ENCODE measurements around the gene SLC10A3. TPM values are rescaled to one million over a fixed set of nuclear protein-coding genes. Genes with fewer than 3 reads are reported as not detected.
A peak's percentile ranks its signal among the peaks of the same experiment; 100 is the strongest.

The SLC10A3 gene
- total RNA-seq, 1 experiment from 2014 or later = 42.1 TPM

GRCh38 chrX:154458116-154458953 lies 32.1 kb downstream of the SLC10A3 start, which contains the start of gene PLXNA3:
Gene PLXNA3, plus strand, starts transcription at chrX:154458281. Its CDS starts 1,903 bp downstream, at chrX:154460184.
- Histone ChIP-seq H3K9me2 (replicated peaks; ENCODE audit: low read length) (no peaks in the 10 kb centered on the region), H3K4me2 (ENCODE audit: low read length) (peak within 1 kb of the TSS; percentile 96), H3F3A (ENCODE audit: low read length, unreplicated experiment) (no peaks in the 10 kb centered on the region), H3K27me3 (ENCODE audit: low read length) (no peaks in the 10 kb centered on the region), H3K9me3 (ENCODE audit: low read length) (no peaks in the 10 kb centered on the region), H4K20me1 (ENCODE audit: low read length) (no peaks in the 10 kb centered on the region), H3K36me3 (ENCODE audit: low read depth, low read length) (no peaks in the 10 kb centered on the region), H3K9ac (ENCODE audit: low read length) (peak within 1 kb of the TSS; percentile 61), H2AFZ (ENCODE audit: low read length) (peak within 1 kb of the TSS; percentile 70), H3K4me1 (ENCODE audit: insufficient read depth, low read length) (no peaks in the 10 kb centered on the region), H3K27ac (ENCODE audit: low read length) (no peak within 1 kb of the TSS), H3K4me3 (ENCODE audit: low read length) (peak within 1 kb of the TSS; percentile 82), H3K79me2 (ENCODE audit: low read length) (peaks cover 17% of the 10 kb centered on the region)
- DNase-seq = peak; percentile 46
- BruUV-seq (replicated peaks) = TSS peak; percentile 37
- TF ChIP-seq, protein P1, sequence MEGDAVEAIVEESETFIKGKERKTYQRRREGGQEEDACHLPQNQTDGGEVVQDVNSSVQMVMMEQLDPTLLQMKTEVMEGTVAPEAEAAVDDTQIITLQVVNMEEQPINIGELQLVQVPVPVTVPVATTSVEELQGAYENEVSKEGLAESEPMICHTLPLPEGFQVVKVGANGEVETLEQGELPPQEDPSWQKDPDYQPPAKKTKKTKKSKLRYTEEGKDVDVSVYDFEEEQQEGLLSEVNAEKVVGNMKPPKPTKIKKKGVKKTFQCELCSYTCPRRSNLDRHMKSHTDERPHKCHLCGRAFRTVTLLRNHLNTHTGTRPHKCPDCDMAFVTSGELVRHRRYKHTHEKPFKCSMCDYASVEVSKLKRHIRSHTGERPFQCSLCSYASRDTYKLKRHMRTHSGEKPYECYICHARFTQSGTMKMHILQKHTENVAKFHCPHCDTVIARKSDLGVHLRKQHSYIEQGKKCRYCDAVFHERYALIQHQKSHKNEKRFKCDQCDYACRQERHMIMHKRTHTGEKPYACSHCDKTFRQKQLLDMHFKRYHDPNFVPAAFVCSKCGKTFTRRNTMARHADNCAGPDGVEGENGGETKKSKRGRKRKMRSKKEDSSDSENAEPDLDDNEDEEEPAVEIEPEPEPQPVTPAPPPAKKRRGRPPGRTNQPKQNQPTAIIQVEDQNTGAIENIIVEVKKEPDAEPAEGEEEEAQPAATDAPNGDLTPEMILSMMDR (conservative IDR thresholded peaks at IDR 0.05; ENCODE audit: low read depth, low read length) = no peak
- ChIA-PET POLR2A (ENCODE audit: unreplicated experiment) (interaction anchor here (0.6 to 0.8 kb wide), 3 partner anchors 24 to 78 kb away, joined by 4 to 11 read pairs (median 6); partner anchors contain the start of gene ATP6AP1), CTCF (interaction anchor here (0.6 kb wide), 1 partner anchor 33 kb away, joined by 3 read pairs; no protein-coding TSS in a partner anchor)
- intact Hi-C loops (cut with micrococcal nuclease) = loop anchor here (10.0 kb wide), 1 partner anchor 64 kb away; the partner anchor contains the start of gene RPL10
- peak; percentile 64 for ATAC-seq

DNA sequence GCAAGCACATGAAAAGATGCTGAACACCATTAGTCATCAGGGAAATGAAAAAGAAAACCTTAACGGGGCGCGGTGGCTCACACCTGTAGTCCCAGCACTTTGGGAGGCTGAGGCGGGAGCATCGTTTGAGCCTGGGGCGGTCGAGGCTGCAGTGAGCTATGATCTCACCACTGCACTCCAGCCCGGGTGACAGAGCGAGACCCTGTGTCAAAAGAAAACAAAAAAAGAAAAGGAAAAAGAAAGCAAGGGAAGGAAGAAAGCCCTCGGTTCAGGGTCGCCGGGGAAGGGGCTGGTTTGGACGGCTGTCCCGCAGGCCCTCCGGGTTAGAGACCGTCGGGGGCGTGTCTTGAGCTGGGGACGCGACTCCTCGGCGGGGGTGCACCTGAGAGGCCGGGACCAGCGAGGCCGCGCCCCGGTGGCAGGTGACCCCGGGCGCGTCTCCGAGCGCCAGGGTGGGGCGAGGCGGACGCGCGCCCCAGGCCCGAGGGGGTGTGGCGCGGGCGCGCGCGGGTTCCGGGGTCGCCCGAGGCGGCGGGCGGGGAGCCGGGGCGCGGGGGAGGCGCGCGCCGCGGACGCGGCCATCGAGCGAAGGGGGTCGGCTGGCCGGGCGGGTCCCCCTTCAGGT lies 32.8 kb downstream of the SLC10A3 start:
- intact Hi-C loops (cut with micrococcal nuclease) = loop anchor here (10.0 kb wide), 1 partner anchor 63 kb away; the partner anchor contains the start of gene RPL10
- no peaks in the 10 kb centered on the region for H4K20me1 ChIP-seq (ENCODE audit: low read length)
- H3K9me2 ChIP-seq (replicated peaks; ENCODE audit: low read length) = no peaks in the 10 kb centered on the region
- no peaks in the 10 kb centered on the region for H3K4me1 ChIP-seq (ENCODE audit: insufficient read depth, low read length)
- H3K79me2 ChIP-seq (ENCODE audit: low read length) = peaks cover 17% of the 10 kb centered on the region
- peak; percentile 43 for ATAC-seq
- POLR2A ChIA-PET (ENCODE audit: unreplicated experiment) = interaction anchor here (0.6 to 0.8 kb wide), 2 partner anchors 29 to 78 kb away, joined by 4 to 6 read pairs; partner anchors contain the start of gene ATP6AP1
- no TSS peak for BruUV-seq (replicated peaks)
- peak overlapping the region; percentile 69 for H3K4me2 ChIP-seq (ENCODE audit: low read length)
- no peak overlapping the region for H3K27ac ChIP-seq (ENCODE audit: low read length)
- no peaks in the 10 kb centered on the region for H3K9me3 ChIP-seq (ENCODE audit: low read length)
- CTCF ChIA-PET = no interaction called here
- no peaks in the 10 kb centered on the region for H3K27me3 ChIP-seq (ENCODE audit: low read length)
- no peaks in the 10 kb centered on the region for H3F3A ChIP-seq (ENCODE audit: low read length, unreplicated experiment)
- H3K9ac ChIP-seq (ENCODE audit: low read length) = no peak overlapping the region
- peak; percentile 56 for DNase-seq
- H3K36me3 ChIP-seq (ENCODE audit: low read depth, low read length) = no peaks in the 10 kb centered on the region
- H2AFZ ChIP-seq (ENCODE audit: low read length) = peak overlapping the region; percentile 70
- peak overlapping the region; percentile 64 for H3K4me3 ChIP-seq (ENCODE audit: low read length)
- TF ChIP-seq, protein P1 (conservative IDR thresholded peaks at IDR 0.05; ENCODE audit: low read depth, low read length) = no peak

GRCh38 chrX:154452823-154453222 lies 37.6 kb downstream of the SLC10A3 start:
- Histone ChIP-seq H3K4me3 (ENCODE audit: low read length) (no peak overlapping the region), H3K4me2 (ENCODE audit: low read length) (no peak overlapping the region), H2AFZ (ENCODE audit: low read length) (no peak overlapping the region), H3K9ac (ENCODE audit: low read length) (no peak overlapping the region), H3K9me2 (replicated peaks; ENCODE audit: low read length) (no peaks in the 10 kb centered on the region), H3K36me3 (ENCODE audit: low read depth, low read length) (peaks cover 6% of the 10 kb centered on the region; the same call in 1 of the 2 replicates), H3F3A (ENCODE audit: low read length, unreplicated experiment) (no peaks in the 10 kb centered on the region), H3K79me2 (ENCODE audit: low read length) (no peaks in the 10 kb centered on the region), H3K27me3 (ENCODE audit: low read length) (no peaks in the 10 kb centered on the region), H3K4me1 (ENCODE audit: insufficient read depth, low read length) (no peaks in the 10 kb centered on the region), H3K27ac (ENCODE audit: low read length) (no peak overlapping the region), H3K9me3 (ENCODE audit: low read length) (no peaks in the 10 kb centered on the region), H4K20me1 (ENCODE audit: low read length) (no peaks in the 10 kb centered on the region)
- TF ChIP-seq EZH2phosphoT487 (IDR thresholded peaks at IDR 0.05; ENCODE audit: borderline replicate concordance, low read length) (no peak), EZH2 (IDR thresholded peaks at IDR 0.05; ENCODE audit: low read length, unreplicated experiment) (no peak)
- TF ChIP-seq, protein P1 (conservative IDR thresholded peaks at IDR 0.05; ENCODE audit: low read depth, low read length) = no peak
- intact Hi-C loops (cut with micrococcal nuclease) = loop anchor here (10.0 kb wide), 1 partner anchor 58 kb away; the partner anchor contains the start of gene RPL10
- POLR2A ChIA-PET (ENCODE audit: unreplicated experiment) = interaction anchor here (0.6 kb wide), 1 partner anchor 74 kb away, joined by 8 read pairs; no protein-coding TSS in a partner anchor
- no TSS peak for BruUV-seq (replicated peaks)
- DNase-seq = no peak
- CTCF ChIA-PET = no interaction called here
- no peak for ATAC-seq

Data from PC-3 (cell line).